Posterior vena cava (tissue), 2 donors: Measurements from ENCODE around the gene TTLL9. TPM values are rescaled to one million over a fixed set of nuclear protein-coding genes. Genes with fewer than 3 reads are reported as not detected.
"Not testable (repeated sequence)": the region's sequence is repeated elsewhere in the genome, so short reads cannot be mapped to it uniquely, and the experiment has no call there.

Experiments used
- DNase-seq: peaks from one replicate; pipeline ENCODE4 v3.0.0-alpha.2; 2020; ENCODE audit warnings: low spot score
- intact Hi-C, 2 donors: fragments of 100-400 bp; cut with DNase I; formaldehyde crosslinking; loops; one replicate each; pipeline versions ENCODE4 v1.14.1 to v1.14.2; 2022 to 2023
- total RNA-seq, 2 donors: library from RNA; stranded (reverse); fragmentation: NEBNext Ultra II Directional; extraction: Animal tissue kit (Norgen Biotek cat#: 25700); gene quantifications; one replicate each; pipeline ENCODE4 v1.2.1, GENCODE V29; 2021
- donor health status: DM: yes; HTN: yes; CAD: no.
- donor health status: DM: yes; HTN: yes; CAD: no.

Gene TTLL9
- total RNA-seq, 2 donors from 2014 or later: 0.14 to 0.19 TPM

DNA sequence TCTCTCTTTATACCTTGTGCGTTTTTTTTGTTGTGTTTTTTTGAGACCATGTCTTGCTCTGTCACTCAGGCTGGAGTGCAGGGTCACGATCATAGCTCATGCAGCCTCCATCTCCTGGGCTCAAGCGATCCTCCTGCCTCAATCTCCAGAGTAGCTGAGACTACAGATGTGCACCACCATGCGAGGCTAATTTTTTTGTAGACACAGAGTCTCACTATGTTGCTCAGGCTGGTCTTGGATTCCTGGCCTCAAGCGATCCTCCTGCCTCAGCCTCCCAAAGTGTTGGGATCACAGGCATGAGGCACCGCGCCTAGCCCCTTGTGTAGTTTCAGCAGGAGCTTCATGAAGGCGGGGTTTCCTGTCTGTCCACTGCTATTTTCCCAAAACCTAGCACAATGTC is 54.1 kb downstream of the TTLL9 start:
- intact Hi-C loops: no loop called here
- no peak for DNase-seq

- DNase-seq: peak; percentile 9
- intact Hi-C loops: no loop called here
Observed at GRCh38 chr20:31925631-31926030, 55.2 kb downstream of the TTLL9 start.

DNA sequence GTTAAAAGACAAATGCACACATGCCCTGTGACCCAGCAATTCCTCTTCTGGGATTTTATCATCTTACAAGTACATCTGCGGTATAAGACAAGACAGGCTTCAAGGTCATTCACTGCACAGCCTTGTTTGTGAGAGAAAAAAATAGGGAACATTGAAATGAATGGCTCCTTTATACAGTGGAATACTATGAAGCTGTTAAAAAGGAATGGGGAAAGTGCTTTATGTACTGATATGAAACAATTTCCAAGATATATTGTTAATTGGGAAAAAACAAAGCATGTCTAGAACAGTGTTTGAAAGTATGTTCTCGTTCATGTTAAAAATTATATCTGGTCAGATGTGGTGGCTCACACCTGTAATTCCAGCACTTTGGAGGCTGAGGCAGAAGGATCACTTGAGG is 56.1 kb downstream of the TTLL9 start:
- intact Hi-C loops: no loop called here
- DNase-seq: no peak

DNA sequence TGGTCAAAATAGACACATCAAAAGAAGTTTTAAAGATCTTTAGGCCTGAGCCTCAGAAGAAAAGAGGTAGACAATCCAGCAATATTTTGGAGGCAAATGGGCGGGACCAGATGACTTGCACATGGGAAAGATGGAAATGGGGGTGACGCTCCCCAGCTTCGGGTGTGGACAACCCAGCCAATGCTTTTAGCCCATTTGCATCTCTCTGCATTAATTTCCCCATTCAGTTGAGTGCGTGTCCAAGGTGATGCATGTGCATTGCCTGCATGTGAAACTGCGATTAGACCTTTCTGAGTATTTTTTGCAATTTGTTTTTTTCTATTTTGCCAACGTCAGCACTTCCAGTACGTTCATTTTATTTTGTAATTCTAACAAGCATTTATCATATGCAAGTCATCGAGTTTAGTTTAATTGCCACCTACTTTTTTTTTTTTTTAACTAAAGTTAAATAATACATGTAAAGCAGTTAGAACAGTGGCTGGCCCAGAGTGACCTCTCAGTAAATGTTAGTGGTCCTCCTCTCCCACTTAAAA is 57.3 kb downstream of the TTLL9 start:
- peak; percentile 26 for DNase-seq
- intact Hi-C loops: no loop called here

DNA sequence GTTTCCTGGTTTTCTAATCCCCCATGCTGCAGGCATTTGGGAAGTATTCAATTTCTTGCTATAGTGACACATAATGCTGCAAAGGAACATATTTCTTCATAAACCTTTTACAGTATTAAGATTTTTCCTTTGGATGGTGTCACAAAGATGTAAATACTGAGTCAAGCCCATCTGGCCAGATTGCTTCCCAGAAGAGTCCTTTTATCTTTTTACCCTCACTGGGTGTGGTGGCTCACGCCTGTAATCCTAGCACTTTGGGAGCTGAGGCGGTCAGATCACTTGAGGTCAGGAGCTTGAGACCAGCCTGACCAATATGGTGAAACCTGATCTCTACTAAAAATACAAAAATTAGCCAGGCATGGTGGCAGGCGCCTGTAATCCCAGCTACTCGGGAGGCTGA is 59.2 kb downstream of the TTLL9 start:
- intact Hi-C loops: not testable (repeated sequence)
- peak; percentile 11 for DNase-seq

GRCh38 chr20:31930779-31931178 is 60.3 kb downstream of the TTLL9 start:
- intact Hi-C loops: no loop called here
- DNase-seq: peak; percentile 17

GRCh38 chr20:31933698-31934097 is 63.3 kb downstream of the TTLL9 start:
- intact Hi-C loops: no loop called here
- DNase-seq: peak; percentile 54

GRCh38 chr20:31934491-31934890 is 64.1 kb downstream of the TTLL9 start:
- intact Hi-C loops: no loop called here
- DNase-seq: peak; percentile 46

- intact Hi-C loops: no loop called here
- peak; percentile 69 for DNase-seq
Observed at GRCh38 chr20:31934968-31935764, 64.7 kb downstream of the TTLL9 start.

- DNase-seq: peak; percentile 11
- intact Hi-C loops: no loop called here
Observed at GRCh38 chr20:31936420-31936819, 66.0 kb downstream of the TTLL9 start.

DNA sequence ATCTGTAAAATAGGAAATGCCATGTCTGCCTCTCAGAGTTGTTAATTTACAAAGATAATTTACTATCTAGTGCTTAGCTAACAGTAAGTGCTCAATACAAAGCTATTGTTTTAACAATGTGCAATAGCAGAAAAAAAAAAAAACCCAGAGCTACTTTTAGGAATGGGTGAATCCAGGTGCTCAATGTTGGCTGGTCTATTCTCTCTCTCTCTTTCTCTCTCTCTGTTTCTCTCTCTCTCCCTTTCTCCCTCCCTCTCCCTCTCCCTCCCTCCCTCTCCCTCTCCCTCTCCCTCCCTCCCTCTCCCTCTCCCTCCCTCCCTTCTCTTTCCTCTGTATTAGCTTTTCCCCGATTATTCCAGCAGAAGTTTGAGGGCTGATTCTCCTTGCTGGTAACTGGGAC is 67.4 kb downstream of the TTLL9 start:
- no peak for DNase-seq
- intact Hi-C loops: no loop called here

- no peak for DNase-seq
- intact Hi-C loops: no loop called here
Observed at GRCh38 chr20:31939661-31940060, 69.2 kb downstream of the TTLL9 start.

GRCh38 chr20:31943052-31943471 is 72.6 kb downstream of the TTLL9 start:
- DNase-seq: peak; percentile 82
- intact Hi-C loops: no loop called here

DNA sequence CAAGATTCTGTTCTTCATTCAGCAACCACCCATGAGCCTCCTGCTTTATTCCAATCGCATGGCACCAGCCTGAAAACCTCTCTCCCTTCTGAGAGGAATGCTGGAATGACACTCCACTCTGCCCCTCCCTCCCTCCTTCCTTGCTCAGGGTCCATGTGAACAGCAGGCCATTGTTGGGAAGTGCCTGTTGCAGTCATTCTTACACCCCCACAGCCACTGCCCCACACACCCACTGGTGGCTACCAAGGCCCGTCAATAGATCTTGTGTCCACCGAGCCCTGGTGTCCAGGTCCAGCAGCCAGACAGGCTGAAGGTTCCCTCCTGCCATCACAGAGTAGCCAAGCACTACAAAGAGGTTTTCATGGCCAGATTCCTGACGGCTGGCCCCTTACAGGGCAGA is 74.9 kb downstream of the TTLL9 start:
- peak; percentile 14 for DNase-seq
- intact Hi-C loops: no loop called here

GRCh38 chr20:31945785-31946184 is 75.4 kb downstream of the TTLL9 start:
- DNase-seq: no peak
- intact Hi-C loops: no loop called here

DNA sequence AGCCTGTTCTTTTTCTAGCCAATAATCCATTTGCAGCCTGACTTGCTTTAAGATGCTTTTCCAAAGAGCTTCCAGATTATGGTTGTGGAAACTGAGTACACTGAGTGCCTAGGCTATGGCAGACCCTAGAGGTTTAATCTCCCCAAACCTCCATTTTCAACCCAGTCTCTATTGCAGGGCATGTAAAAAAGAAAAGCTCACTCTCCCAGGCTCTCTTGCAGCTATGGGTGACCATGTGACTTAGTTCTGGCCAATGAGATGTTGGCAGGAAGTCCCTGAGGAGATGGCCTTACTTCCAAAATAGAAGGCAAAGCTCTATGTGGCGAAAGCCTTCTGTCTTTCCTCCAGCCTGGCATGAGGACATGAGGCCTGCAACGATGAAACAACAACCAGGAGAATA is 77.6 kb downstream of the TTLL9 start:
- intact Hi-C loops: no loop called here
- no peak for DNase-seq

DNA sequence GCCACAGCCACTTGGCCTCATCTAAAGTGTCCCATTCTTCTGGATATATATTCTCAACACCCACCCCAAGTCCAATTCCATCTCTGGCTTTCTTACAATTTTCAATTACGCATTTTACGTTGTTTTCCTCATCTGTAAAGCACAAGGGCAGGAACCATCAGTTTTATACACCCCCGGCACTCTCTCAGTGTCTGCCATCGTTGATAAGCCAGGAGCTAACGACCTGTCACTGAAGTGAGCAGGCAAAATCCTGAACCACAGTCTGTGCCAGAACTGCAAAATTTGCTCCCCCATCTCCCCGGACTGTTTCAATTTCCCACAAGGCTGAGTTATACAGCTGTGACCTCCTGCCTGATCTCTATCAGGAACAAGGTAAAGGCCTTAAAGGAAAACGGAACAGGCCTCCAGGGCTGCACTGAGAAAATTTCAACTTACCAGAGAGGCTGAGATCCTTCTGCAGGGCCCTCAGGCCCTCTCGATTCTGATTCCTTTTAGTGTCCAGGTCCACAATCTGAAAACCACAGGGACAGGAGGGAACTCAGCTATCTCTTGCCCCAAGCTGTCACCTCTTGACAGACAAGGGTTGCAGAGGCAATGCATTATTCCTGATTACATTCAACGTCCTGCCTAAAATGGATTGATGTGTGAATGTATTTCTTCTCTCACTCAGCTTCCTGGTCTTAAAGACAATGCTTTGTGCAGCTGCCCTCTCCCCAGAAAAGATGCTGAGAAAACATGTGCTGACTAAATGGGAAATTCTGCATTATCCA is 79.6 kb downstream of the TTLL9 start:
- intact Hi-C loops: loop anchor here (5.0 to 10.0 kb wide), 2 partner anchors 105 to 113 kb away; partner anchors contain the start of gene FOXS1 (in 1 of the 2)
- no peak for DNase-seq

DNA sequence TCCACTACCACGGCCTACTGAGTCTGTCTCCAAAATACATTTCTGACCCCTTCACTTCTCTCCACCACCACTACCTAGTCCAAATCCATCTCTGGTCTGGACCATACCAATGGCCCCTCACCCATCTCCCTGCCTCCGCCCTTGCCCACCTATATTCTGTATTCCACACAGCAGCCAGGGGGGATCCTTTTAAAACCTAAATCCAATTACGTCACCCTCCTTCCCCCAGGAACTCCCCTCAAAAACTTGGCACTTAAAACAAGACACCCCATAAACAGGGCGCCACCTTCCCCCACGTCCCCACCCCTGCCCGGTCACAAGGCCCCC is 80.7 kb downstream of the TTLL9 start:
- intact Hi-C loops: loop anchor here (5.0 to 10.0 kb wide), 2 partner anchors 106 to 114 kb away; partner anchors contain the start of gene FOXS1 (in 1 of the 2)

DNA sequence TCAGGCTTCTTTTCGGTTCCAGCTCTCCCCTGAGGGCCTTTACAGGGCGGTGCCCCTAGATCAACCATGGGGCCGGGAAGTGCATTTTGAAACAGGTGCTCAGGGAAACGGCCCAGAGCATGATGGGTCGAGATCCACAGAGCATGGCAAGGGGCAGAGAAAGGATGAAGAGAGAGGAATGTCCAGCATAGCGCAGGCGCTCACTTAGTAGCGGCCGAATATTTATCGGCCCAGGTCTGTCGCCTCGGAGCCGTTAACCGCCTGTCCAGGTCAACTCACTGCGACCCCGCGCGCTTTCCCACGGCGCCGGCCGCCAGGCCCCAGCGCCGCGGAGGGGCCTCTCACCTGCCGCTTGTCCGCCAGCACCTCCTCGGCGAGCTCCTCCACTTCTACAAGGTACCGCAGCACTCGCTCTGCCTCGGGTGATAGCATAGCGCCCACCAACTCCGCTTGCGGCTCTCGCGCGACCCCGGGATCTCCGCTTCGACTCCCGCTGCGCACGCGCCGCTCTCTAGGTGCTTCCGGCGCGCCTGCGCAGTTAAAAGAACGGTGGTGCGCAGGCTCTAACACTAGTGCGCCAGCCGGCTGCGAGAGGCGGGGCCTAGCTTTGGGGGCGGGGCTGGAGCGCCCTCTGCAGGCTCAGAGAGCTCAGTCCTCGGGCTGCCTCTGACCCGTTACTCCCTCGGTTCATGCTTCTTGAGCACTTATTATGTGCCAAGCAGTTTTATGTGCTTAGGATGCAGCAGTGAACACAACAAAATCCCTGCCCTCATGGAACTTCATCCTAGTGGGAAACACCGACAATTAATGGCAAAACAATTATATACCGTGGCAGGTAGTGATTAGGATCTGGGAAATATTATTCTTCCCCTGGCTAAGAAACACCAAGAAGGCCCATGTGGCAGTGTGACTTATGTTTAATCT is 81.4 kb downstream of the TTLL9 start, which contains the start of gene PDRG1:
TSS of gene PDRG1 (minus strand) at position 517 of the 924 bp plus-strand sequence. CDS start at position 432, 85 bp downstream.
- peak; percentile 99 for DNase-seq
- intact Hi-C loops: loop anchor here (5.0 to 10.0 kb wide), 2 partner anchors 107 to 114 kb away; partner anchors contain the start of gene FOXS1 (in 1 of the 2)

More for the DNA sequence above, 80.7 kb downstream of the TTLL9 start:
- no peak for DNase-seq
